ENCODE data around the gene FTL. TPM values are rescaled to one million over a fixed set of nuclear protein-coding genes. Genes with fewer than 3 reads are reported as not detected.

FTL gene
- total RNA-seq, 2 experiments from 2014 or later = 1,296 to 1,324 TPM

- CTCF ChIA-PET = interaction anchor here (0.8 to 3.8 kb wide), 6 partner anchors 10 to 170 kb away, joined by 3 to 17 read pairs (median 5); partner anchors contain the start of genes GYS1 and RUVBL2
- Mint-ChIP-seq H3K4me1 (ENCODE audit: low read depth) (peaks cover 52% of the 10 kb centered on the region), H3K27ac (peak overlapping the region; percentile 100), H3K36me3 (ENCODE audit: low read depth) (peaks cover 46% of the 10 kb centered on the region), H3K9me3 (no peaks in the 10 kb centered on the region), H3K27me3 (no peaks in the 10 kb centered on the region), H3K4me3 (peak overlapping the region; percentile 98)
- no peak for TF ChIP-seq CTCF (IDR thresholded peaks at IDR 0.05)
- POLR2A ChIA-PET = interaction anchor here (0.9 to 6.2 kb wide), 13 partner anchors 11 to 178 kb away, joined by 3 to 53 read pairs (median 5); partner anchors contain the start of genes BAX, GYS1, PPP1R15A and RUVBL2
- peak; percentile 96 for DNase-seq
- intact Hi-C loops (cut with micrococcal nuclease) = loop anchor here (5.0 to 10.0 kb wide), 2 partner anchors 91 to 169 kb away; partner anchors contain the start of gene PPP1R15A
- ATAC-seq = peak; percentile 41
Measured at GRCh38 chr19:48965806-48966540, 864 bp downstream of the FTL start.

- Mint-ChIP-seq H3K27me3 (no peaks in the 10 kb centered on the region), H3K27ac (peak overlapping the region; percentile 100), H3K36me3 (ENCODE audit: low read depth) (peaks cover 43% of the 10 kb centered on the region), H3K4me3 (peak overlapping the region; percentile 98), H3K9me3 (no peaks in the 10 kb centered on the region), H3K4me1 (ENCODE audit: low read depth) (peaks cover 48% of the 10 kb centered on the region)
- ChIA-PET CTCF (interaction anchor here (0.8 to 3.8 kb wide), 7 partner anchors 9 to 171 kb away, joined by 3 to 17 read pairs (median 5); partner anchors contain the start of genes GYS1 and RUVBL2), POLR2A (interaction anchor here (0.9 to 6.2 kb wide), 14 partner anchors 11 to 179 kb away, joined by 3 to 53 read pairs (median 4); partner anchors contain the start of genes BAX, GYS1, PPP1R15A and RUVBL2)
- TF ChIP-seq CTCF (IDR thresholded peaks at IDR 0.05) = no peak
- intact Hi-C loops (cut with micrococcal nuclease) = loop anchor here (5.0 to 10.0 kb wide), 2 partner anchors 92 to 169 kb away; partner anchors contain the start of gene PPP1R15A
- no peak for DNase-seq
- ATAC-seq = no peak
Measured at GRCh38 chr19:48966541-48967345, 1.6 kb downstream of the FTL start.

- CTCF ChIA-PET = interaction anchor here (1.0 to 3.8 kb wide), 6 partner anchors 8 to 172 kb away, joined by 3 to 17 read pairs (median 6); partner anchors contain the start of genes GYS1, HSD17B14 and RUVBL2
- Mint-ChIP-seq H3K4me3 (peak overlapping the region; percentile 98), H3K27ac (peak overlapping the region; percentile 100), H3K36me3 (ENCODE audit: low read depth) (peaks cover 40% of the 10 kb centered on the region), H3K27me3 (no peaks in the 10 kb centered on the region), H3K9me3 (no peaks in the 10 kb centered on the region), H3K4me1 (ENCODE audit: low read depth) (peaks cover 40% of the 10 kb centered on the region)
- DNase-seq (no peak), ATAC-seq (no peak)
- intact Hi-C loops (cut with micrococcal nuclease) = loop anchor here (5.0 to 10.0 kb wide), 2 partner anchors 93 to 170 kb away; partner anchors contain the start of gene PPP1R15A
- POLR2A ChIA-PET = interaction anchor here (0.6 to 6.2 kb wide), 13 partner anchors 10 to 926 kb away, joined by 3 to 53 read pairs (median 6); partner anchors contain the start of genes BAX, GYS1, NUCB1 and PPP1R15A
- no peak for TF ChIP-seq CTCF (IDR thresholded peaks at IDR 0.05)
Measured at GRCh38 chr19:48967346-48968178, 2.5 kb downstream of the FTL start.

GRCh38 chr19:48968179-48968661 lies 3.1 kb downstream of the FTL start:
- Mint-ChIP-seq H3K4me1 (ENCODE audit: low read depth) (peaks cover 36% of the 10 kb centered on the region), H3K27ac (peak overlapping the region; percentile 100), H3K4me3 (peak overlapping the region; percentile 98), H3K27me3 (no peaks in the 10 kb centered on the region), H3K9me3 (no peaks in the 10 kb centered on the region), H3K36me3 (ENCODE audit: low read depth) (peaks cover 43% of the 10 kb centered on the region)
- TF ChIP-seq CTCF (IDR thresholded peaks at IDR 0.05) = no peak
- DNase-seq = no peak
- intact Hi-C loops (cut with micrococcal nuclease) = loop anchor here (5.0 to 10.0 kb wide), 2 partner anchors 93 to 171 kb away; partner anchors contain the start of gene PPP1R15A
- POLR2A ChIA-PET = interaction anchor here (0.6 to 6.2 kb wide), 10 partner anchors 10 to 173 kb away, joined by 3 to 53 read pairs (median 6); partner anchors contain the start of genes BAX, GYS1, NUCB1 and PPP1R15A
- no peak for ATAC-seq
- CTCF ChIA-PET = interaction anchor here (1.0 to 3.8 kb wide), 4 partner anchors 9 to 173 kb away, joined by 3 to 17 read pairs (median 8); partner anchors contain the start of genes GYS1, HSD17B14 and RUVBL2
